Measurements from ENCODE around the gene RARRES1. TPM values are rescaled to one million over a fixed set of nuclear protein-coding genes. Genes with fewer than 3 reads are reported as not detected.

RARRES1 gene
- total RNA-seq, 1 donor from 2014 or later: 10.4 TPM

- H3K4me3 ChIP-seq (ENCODE audit: low read depth, low read length): no peak overlapping the region
- no peak for DNase-seq (ENCODE audit: low read depth)
- no peak for TF ChIP-seq CTCF (conservative IDR thresholded peaks at IDR 0.05; ENCODE audit: low read depth, low read length)
Measured at GRCh38 chr3:158750016-158750415, 17.8 kb upstream of the RARRES1 start.

- TF ChIP-seq CTCF (conservative IDR thresholded peaks at IDR 0.05; ENCODE audit: low read depth, low read length): no peak
- H3K4me3 ChIP-seq (ENCODE audit: low read depth, low read length): no peak overlapping the region
- no peak for DNase-seq (ENCODE audit: low read depth)
Measured at GRCh38 chr3:158749526-158749925, 17.3 kb upstream of the RARRES1 start.

DNA sequence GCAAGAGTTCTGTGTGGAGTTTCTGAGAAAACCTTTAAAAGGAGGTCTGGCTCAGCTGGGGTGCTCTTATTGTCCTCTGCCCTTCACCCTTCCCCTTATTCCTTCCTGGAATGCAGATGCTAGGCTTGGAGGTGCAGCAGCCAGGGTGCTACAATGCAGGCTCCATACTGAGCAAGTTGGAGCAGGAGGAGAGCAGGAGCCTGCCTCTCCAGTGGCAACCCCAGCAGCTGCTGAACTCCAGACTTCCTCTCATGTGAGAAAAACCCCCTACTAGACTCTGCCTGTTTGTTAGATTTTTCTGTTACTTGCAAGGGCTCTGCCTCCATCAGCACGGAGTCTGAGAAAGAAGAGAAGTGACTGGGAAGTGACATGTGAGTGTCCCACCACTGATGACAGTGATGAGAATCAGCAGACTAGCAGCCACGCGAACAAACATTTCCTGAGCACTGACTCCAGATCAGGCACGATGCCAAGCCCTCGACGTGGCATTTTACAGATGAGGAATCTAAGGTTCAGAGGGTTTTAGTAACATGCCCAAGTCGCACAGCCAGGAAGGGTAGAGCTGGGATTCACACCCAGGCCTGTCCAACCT is 16.1 kb upstream of the RARRES1 start:
- no peak for TF ChIP-seq CTCF (conservative IDR thresholded peaks at IDR 0.05; ENCODE audit: low read depth, low read length)
- no peak for DNase-seq (ENCODE audit: low read depth)
- H3K4me3 ChIP-seq (ENCODE audit: low read depth, low read length): no peak overlapping the region

GRCh38 chr3:158747417-158747816 is 15.2 kb upstream of the RARRES1 start:
- TF ChIP-seq CTCF (conservative IDR thresholded peaks at IDR 0.05; ENCODE audit: low read depth, low read length): no peak
- no peak for DNase-seq (ENCODE audit: low read depth)
- H3K4me3 ChIP-seq (ENCODE audit: low read depth, low read length): no peak overlapping the region

DNA sequence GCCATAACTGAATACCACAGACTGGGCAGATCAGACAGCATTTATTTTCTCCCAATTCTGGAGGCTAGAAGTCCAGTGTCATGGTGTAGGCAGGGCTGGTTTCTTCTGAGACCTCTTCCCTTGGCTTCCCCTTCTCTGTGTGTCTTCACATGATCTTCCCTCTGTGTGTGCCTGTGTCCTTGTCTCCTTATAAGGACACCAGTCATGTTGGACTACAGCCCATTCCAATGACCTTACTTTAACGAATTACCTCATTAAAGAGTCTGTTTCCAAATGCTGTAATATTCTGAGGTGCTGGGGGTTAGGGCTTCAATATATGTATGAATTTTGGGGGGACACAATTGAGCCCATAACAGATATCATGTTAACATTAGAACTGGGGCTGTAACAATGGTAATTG is 13.3 kb upstream of the RARRES1 start:
- no peak for DNase-seq (ENCODE audit: low read depth)

DNA sequence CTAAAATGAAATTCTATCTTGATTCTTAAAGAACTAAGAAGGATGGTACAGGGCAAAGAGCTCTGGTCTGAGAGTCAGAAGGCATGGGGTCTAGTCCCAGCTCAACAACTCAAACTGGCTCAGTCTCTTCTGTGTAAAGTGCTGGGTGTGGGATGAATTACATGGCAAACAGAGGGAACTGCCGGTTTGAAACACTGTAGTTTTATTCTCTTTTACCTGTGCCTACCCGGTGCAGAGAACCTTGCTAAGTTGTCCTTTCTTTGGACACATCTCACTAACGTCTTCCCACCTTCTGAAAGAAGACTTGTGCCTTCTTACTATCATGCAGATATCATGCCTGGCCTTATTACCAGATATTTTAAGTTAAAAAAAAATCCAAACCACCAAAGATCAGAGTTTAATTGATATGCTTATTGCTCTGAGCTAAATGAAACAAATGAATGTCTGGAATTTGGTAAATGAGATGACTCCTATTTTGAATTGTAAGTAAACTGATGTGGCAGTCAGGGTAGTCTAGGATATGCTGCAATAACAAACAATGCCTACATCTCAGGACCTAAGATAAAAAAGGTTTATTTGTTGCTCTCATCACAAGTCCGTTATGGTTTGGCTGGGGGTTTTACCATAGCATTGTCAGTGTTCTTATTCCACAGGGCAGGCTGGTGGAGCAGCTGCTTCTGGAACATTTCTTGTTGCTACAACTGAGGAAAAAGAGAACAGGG is 12.5 kb upstream of the RARRES1 start:
- no peak for TF ChIP-seq CTCF (conservative IDR thresholded peaks at IDR 0.05; ENCODE audit: low read depth, low read length)
- no peak for DNase-seq (ENCODE audit: low read depth)
- no peak overlapping the region for H3K4me3 ChIP-seq (ENCODE audit: low read depth, low read length)

More for the DNA sequence above, 13.3 kb upstream of the RARRES1 start:
- no peak for TF ChIP-seq CTCF (conservative IDR thresholded peaks at IDR 0.05; ENCODE audit: low read depth, low read length)
- H3K4me3 ChIP-seq (ENCODE audit: low read depth, low read length): no peak overlapping the region
